Lower leg skin (tissue), 3 donors: ENCODE measurements around the gene NF1.

Source experiments
- CTCF ChIP-seq, 3 donors: fragments of 450-650 bp; IDR thresholded peaks; one replicate each; pipeline ENCODE4 v1.5.1; 2016; ENCODE audit warnings: antibody characterized with exemption in 3 of 3, mild to moderate bottlenecking in 3 of 3, moderate library complexity in 2 of 3
- POLR2A ChIP-seq, 2 donors: fragments of 450-650 bp; IDR thresholded peaks; one replicate each; pipeline ENCODE4 v1.6.1; 2016 to 2017; ENCODE audit warnings: antibody characterized with exemption in 2 of 2, mild to moderate bottlenecking in 1 of 2, moderate library complexity in 1 of 2

DNA sequence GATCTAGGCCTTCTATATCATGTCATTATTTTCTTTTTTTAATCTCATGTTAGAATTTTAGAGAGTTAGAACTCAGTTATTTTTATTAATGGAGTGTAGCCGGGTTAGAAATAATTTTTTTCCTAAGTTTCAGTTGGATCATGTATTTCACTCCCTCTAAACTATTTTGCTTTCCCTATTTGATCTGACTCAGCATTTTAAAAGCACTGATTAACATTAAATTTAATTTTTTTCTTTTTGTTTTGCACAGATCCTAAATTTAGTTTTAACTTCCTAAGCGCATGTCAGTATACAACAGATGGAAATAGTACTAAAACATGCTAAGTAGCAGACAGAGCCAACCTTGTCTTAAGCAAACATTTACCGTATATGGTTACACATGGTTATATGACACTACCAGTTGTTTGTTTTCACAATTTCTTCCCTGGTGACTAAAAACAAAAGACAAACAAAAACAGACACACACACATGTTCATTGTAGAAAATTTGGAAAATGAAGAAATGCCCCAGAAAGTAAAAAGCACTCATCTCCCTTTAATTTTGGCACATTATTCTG, 263.1 kb downstream of the NF1 start:
- TF ChIP-seq CTCF (IDR thresholded peaks at IDR 0.05) (no peak), POLR2A (IDR thresholded peaks at IDR 0.05) (no peak)
